ENCODE measurements around the gene APIP.
A peak's percentile ranks its signal among the peaks of the same experiment; 100 is the strongest.

The APIP gene

DNA sequence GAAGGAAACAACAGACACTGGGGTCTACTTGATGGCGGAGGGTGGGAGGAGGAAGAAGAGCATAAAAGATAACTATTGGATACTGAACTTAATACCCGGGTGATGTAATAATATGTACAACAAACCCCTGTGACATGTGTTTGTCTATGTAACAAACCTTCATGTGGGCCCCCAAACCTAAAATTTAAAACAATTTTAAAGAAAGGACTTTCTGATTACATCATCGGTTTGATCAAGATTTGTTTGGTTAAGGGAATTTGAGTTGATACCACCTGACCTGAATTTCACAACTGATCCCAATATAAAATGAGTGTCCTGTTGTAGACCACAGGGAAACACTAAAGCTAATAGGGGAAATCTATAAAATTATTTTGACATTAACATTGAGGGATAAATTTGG is 34.3 kb downstream of the APIP start:
- no peak for DNase-seq

GRCh38 chr11:34877375-34877975 is 38.7 kb downstream of the APIP start:
- DNase-seq, result no peak

DNA sequence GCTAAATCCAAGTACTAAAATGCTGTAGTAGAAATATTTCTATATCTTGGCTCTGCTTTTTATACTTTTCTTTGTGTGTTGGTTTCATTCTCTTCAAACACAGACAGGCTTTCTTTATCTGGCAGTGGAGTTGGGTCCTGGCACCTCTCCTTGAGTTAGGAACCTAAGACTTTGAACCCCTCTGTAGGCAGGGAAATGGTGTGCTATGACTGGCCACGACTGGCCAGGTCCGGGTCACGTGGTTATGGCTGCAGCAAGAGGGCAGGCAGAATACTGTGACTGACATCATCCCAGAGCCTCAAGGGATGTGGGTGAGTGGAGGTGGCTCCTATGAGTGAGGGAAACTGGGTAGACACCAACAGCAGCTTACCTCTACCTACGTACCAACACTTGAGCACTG is 42.0 kb downstream of the APIP start:
- no peak for DNase-seq

- DNase-seq, result no peak
These were observed 45.5 kb downstream of the APIP start for GRCh38 chr11:34870548-34871196.

- no peak for DNase-seq
These were observed 46.8 kb downstream of the APIP start for GRCh38 chr11:34869425-34869824.

DNA sequence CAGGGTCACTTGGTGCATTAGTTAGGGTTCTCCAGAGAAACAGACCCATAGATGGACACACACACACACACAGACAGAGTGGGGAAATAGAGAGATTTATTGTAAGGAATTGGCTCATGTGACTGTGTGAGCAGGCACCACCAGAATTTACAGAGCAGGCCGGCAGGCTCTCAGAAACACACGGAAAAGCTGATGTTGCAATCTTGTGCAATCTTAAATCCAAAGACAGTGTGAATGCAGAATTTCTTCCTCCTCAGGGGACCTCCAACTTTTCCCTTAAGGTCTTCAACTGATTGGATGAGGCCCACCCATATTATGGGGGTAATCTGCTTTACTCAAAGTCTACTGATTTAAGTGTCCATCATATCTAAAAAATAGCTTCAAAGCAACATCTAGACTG is 49.8 kb downstream of the APIP start:
- DNase-seq, result peak; percentile 17

- no peak for DNase-seq
These were observed 50.9 kb downstream of the APIP start for GRCh38 chr11:34865261-34865660.

DNA sequence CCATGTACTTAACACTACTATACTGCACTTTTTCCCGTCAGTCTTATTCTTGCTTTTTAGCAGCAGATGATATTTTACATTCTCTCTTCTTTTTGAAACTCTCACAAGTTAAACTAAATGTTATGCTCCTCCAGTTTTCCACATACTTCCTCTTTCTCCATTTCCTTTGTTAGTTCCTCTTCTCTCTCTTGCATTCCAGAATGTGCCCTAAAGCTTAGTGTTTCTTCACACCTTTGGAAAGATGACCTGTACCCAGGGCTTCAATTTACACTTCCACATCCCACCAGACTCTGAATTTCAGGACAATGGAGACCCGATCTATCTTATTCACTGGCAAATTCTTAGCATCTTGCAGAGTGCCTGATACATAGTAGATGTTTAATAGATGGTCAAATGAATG is 51.8 kb downstream of the APIP start:
- DNase-seq, result no peak

DNA sequence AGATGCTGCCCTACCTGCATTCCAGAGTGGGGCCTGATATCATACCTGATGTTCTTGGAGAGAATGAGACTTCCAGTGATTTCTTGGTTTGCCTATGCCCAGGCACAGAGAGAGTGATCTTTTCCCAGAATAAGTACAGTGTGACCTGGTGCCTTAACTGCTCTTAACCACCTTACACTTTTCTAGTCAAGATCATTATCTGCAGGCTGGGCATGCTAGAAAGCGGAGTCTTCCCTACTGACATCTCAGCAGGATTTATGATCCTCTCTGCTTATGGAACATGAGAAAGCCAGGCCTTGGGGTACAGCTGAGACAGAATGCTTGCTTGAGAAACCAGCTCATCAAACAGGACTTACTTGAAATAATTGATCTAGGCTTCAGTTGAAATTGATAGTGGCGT is 53.1 kb downstream of the APIP start:
- no peak for DNase-seq

- DNase-seq, result no peak
These were observed 55.7 kb downstream of the APIP start for GRCh38 chr11:34860518-34860917.

- no peak for DNase-seq
These were observed 56.1 kb downstream of the APIP start for GRCh38 chr11:34860034-34860433.

DNA sequence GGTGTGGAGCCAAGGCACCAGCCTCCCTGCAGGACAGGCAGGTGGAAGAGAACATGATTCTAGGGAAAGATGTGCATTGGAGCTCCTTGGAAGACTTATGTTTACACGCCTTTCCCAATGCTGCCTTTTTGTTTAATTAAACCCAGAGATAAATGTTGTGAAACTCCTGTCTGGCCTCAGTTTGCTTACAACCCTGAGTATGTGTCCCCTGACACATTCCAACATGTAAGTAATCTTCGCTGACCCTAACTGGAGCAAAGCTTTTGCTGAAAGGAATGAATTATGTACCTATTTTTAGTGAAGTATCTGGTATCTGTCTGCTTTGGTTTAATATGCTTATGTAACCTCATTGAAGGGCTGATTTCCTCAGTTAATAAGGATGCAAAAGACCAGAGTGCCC is 56.7 kb downstream of the APIP start:
- no peak for DNase-seq

- no peak for DNase-seq
These were observed 58.7 kb downstream of the APIP start for GRCh38 chr11:34857463-34857862.

GRCh38 chr11:34856251-34856650 is 59.9 kb downstream of the APIP start:
- DNase-seq, result no peak

GRCh38 chr11:34855754-34856095 is 60.5 kb downstream of the APIP start:
- no peak for DNase-seq

GRCh38 chr11:34855021-34855753 is 61.0 kb downstream of the APIP start:
- no peak for DNase-seq

- no peak for DNase-seq
These were observed 64.3 kb downstream of the APIP start for GRCh38 chr11:34851916-34852315.

DNA sequence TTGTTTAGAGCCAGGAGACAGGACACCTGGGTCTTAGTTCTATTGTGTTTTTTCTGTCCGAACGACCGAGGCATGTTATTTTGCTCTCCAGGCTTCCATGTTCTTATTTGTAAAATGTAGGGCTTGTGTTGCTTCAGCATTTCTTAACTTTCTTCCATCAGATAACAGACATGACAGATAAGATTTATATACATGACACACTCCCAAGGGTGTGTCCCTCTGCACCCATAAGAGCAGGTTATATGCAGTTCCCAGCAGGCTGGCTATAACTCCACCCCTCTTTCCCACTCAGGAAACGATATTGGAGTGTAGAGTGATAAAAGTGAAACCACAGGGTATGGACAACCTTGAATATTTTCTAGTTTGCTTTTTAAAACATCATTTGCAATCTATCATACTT is 65.8 kb downstream of the APIP start:
- no peak for DNase-seq

DNA sequence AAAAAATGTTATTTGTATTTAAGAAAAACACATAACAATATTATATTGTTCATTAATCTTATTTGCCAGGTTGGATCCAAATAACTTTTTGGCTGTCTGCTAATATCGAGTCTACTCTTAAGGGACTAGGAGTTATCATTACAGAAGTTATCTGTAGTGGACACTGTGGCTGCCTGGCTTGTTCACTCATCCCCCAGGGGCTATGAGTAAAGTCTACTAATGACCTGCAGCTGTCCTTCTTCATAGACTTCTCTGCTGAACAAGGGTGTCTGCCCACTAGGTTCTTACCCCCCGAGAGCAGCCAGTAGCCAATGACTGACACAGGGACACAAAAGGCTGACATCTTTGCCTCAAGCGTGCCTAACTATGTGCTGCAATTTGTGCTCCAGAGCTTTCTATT is 69.7 kb downstream of the APIP start:
- DNase-seq, result no peak

DNA sequence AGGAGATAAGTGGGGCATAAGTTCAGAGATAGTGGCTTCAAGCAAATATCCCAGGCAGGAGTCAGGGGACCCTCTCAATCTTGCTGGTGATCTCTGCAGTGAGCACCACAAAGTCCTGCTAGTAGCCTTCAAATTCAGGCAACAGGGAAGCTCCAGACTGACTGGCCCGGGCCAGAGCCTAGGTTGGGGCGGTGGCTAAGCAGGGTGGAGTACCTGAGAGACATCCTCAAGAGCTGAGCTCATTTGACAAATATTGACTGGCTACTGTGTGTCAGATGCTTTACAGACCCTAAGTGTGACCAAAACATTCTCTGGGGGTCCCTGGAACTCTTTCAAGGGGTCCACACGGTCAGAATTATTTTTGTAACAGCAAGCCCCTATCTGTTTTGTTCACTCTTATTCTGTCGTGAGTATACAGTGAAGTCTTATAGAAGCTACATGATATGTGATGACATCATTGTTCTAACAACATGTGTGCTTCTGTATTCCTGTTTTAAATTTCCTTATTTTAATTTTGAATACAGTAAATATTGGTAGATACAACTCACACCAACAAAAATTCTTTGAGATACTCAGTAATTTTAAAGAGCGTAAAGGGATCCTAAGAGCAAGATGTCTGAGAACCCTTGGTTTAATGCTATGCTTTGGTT is 71.6 kb downstream of the APIP start:
- no peak for DNase-seq

DNA sequence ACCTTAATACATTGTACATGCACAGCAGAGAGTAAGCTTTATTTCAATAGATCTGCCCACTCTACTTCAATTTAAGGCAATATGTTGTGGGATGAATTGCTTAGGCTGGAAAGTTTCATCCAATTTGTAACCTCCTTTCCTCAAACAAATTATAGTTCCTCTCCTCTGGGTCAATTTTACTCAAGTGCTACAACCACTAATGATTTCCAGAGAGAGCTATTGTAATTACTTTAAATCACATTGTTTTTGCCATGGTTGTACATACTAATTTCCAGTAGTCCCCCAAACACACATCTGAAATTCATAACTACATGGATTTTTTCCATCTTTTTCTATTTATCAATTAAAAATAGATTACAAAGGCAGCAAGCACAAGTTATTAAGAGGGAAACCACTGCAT is 72.9 kb downstream of the APIP start:
- DNase-seq, result no peak

DNA sequence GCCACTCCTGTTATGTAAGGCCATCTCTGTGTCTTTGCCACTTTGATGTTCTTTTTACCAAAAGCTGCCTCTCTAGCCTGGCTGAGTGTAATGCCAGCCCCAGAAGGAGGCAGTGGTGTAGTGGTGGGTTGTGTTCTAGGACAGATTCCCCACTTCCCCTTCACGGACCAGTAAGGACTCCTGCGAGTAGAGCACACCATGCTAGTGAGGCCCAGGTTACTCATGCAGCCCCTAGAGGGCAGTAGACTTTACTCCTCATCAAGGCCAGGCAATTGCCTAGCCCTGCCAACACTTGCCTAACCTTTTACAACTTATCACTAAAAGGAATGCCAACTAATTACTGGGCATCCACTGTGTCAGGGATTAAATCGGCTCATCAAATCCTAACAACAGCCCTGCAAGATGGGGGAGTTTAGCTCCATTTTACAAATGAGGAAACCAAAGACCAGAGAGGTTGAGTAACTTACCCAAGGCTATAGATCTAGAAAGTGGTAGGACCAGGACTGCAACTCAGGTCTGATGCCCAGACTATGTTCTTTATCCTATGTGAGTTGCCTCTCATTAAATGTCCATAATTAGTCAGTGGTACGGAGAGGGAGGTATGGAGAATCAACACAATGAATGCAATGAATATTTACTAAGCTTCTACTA is 75.3 kb downstream of the APIP start:
- DNase-seq, result peak; percentile 8

DNA sequence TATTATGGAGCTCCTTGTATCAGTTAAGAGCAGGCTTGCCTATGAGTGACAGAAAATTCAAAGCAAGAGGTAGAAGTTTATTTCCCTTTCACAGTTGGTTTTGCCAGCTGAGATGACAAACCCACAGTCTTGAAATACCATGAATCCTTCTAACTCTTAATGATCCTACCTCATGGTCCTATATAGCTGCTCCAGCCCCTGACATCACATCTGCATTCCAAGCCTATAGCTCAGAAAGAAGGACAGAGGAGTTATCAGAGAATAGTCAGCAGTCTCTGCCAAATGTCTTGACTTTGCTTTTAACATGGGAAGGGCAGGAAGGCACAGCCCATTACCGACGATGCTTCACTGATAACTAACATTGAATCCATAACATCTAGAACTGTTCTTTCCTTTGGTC is 76.2 kb downstream of the APIP start:
- DNase-seq, result no peak
